Nephron (organoid): Measurements from ENCODE around the gene KCNJ4.

Experiments used
- H3K27ac Mint-ChIP-seq, 3 experiments: 2 replicates each; pipeline ENCODE4 v1.8.0; 2020; ENCODE audit warnings: mixed read lengths in 3 of 3, mild to moderate bottlenecking in 2 of 3, moderate library complexity in 1 of 3
- H3K27me3 Mint-ChIP-seq: 2 replicates; pipeline ENCODE4 v1.8.0; 2021; ENCODE audit warnings: low read depth, mild to moderate bottlenecking, moderate library complexity, mixed read lengths
- H3K36me3 Mint-ChIP-seq: 2 replicates; pipeline ENCODE4 v1.8.0; 2020; ENCODE audit warnings: low read depth, mixed read lengths
- H3K4me1 Mint-ChIP-seq: 2 replicates; pipeline ENCODE4 v1.8.0; 2020; ENCODE audit warnings: mixed read lengths
- H3K4me3 Mint-ChIP-seq, 3 experiments: 2 replicates each; pipeline ENCODE4 v1.8.0; 2020; ENCODE audit warnings: mild to moderate bottlenecking in 3 of 3, mixed read lengths in 3 of 3, moderate library complexity in 2 of 3
- H3K9me3 Mint-ChIP-seq: 2 replicates; pipeline ENCODE4 v1.8.0; 2020; ENCODE audit warnings: mixed read lengths
- TF ChIP-seq, protein P1 (sequence below), 3 experiments: fragments of 200-600 bp; sonication (generic); IDR thresholded peaks; one replicate each; pipeline ENCODE4 v1.5.0; 2021; ENCODE audit warnings: antibody characterized with exemption in 3 of 3; ENCODE audit not compliant: unreplicated experiment in 3 of 3

KCNJ4 gene

DNA sequence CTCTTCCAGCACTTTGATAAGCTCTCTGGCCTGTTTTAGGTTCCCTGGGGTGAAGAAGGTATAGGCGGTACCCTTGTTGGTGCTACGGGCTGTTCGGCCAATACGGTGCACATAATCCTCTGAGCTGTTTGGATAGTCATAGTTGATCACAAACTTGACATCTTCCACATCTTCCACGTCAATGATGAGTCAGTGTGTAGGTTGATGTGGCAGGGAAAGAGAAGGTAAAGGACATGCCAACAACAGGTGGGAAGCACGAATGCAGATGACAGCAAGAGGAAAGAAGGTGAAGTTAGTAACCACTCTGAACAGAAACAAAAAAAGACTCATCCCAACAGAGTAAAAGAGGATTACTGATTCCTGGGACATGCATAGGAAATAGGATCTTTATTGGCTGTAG, 32.9 kb upstream of the KCNJ4 start:
- Mint-ChIP-seq H3K4me3 (no peak overlapping the region), H3K4me1 (peaks cover 22% of the 10 kb centered on the region), H3K36me3 (peaks cover 85% of the 10 kb centered on the region), H3K27ac (peak overlapping the region; percentile 2 to 28 (median 7)), H3K27me3 (no peaks in the 10 kb centered on the region), H3K9me3 (no peaks in the 10 kb centered on the region)
- TF ChIP-seq, protein P1, sequence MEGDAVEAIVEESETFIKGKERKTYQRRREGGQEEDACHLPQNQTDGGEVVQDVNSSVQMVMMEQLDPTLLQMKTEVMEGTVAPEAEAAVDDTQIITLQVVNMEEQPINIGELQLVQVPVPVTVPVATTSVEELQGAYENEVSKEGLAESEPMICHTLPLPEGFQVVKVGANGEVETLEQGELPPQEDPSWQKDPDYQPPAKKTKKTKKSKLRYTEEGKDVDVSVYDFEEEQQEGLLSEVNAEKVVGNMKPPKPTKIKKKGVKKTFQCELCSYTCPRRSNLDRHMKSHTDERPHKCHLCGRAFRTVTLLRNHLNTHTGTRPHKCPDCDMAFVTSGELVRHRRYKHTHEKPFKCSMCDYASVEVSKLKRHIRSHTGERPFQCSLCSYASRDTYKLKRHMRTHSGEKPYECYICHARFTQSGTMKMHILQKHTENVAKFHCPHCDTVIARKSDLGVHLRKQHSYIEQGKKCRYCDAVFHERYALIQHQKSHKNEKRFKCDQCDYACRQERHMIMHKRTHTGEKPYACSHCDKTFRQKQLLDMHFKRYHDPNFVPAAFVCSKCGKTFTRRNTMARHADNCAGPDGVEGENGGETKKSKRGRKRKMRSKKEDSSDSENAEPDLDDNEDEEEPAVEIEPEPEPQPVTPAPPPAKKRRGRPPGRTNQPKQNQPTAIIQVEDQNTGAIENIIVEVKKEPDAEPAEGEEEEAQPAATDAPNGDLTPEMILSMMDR (IDR thresholded peaks at IDR 0.05; ENCODE audit: unreplicated experiment in 3 of 3) = no peak

GRCh38 chr22:38485783-38486182, 30.8 kb upstream of the KCNJ4 start:
- H3K4me3 Mint-ChIP-seq = no peak overlapping the region
- no peaks in the 10 kb centered on the region for H3K27me3 Mint-ChIP-seq
- H3K4me1 Mint-ChIP-seq = peaks cover 21% of the 10 kb centered on the region
- TF ChIP-seq, protein P1 (IDR thresholded peaks at IDR 0.05; ENCODE audit: unreplicated experiment in 3 of 3) = no peak
- H3K27ac Mint-ChIP-seq = peak overlapping the region in 2 of 3 experiments; percentile 1 to 48
- peaks cover 92% of the 10 kb centered on the region for H3K36me3 Mint-ChIP-seq
- no peaks in the 10 kb centered on the region for H3K9me3 Mint-ChIP-seq

DNA sequence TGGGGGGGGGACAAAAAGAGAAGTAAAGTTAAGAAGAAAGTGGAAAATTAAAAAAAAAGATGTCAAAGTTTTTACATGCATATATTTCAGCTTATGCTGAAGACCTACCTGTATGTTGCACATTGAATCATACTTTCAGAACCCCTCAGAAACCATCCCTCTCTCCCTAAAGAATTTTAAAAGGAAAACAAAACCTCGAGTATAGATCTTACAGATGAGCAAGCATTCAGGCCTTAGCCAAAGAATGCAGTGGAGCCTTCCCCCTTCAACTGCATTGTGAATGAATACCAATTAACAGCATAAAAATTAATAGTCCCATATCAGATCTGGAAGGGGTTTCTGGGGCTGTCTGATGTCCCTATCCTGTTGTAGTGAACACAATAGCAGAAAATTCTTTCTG, 29.2 kb upstream of the KCNJ4 start:
- H3K27me3 Mint-ChIP-seq = no peaks in the 10 kb centered on the region
- peak overlapping the region; percentile 7 to 34 (median 13) for H3K27ac Mint-ChIP-seq
- TF ChIP-seq, protein P1 (IDR thresholded peaks at IDR 0.05; ENCODE audit: unreplicated experiment in 3 of 3) = no peak
- H3K4me1 Mint-ChIP-seq = peaks cover 10% of the 10 kb centered on the region
- peaks cover 81% of the 10 kb centered on the region for H3K36me3 Mint-ChIP-seq
- H3K4me3 Mint-ChIP-seq = no peak overlapping the region
- H3K9me3 Mint-ChIP-seq = no peaks in the 10 kb centered on the region

DNA sequence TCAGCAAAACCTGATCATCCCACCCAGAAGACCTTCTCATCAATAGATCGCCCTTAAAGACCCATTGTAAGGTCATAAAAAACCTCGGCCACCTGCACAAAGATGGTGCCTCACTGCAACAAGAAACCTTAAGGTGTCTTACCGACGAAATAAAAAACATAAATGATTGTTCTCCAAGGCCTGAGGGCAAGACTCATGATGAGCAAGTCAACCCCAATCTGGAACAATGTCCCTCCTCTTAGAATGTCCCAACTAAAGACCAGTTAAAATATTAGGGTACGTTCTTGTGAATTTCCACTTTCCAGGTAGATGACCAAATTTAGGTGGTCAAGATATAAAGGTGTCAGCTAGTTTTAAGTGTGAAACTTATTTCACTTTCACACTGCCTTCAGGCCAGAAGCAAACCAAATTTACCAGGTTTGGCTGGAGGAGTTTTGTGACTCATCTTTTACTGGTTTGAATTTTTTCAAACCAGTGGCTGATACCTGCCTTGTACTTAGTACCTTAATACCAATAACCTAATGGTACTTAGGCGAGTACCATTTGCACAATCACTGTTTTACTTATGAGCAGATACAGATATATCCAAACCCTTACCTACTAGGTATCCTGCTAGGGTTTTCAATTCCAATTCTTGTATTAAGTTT, 27.8 kb upstream of the KCNJ4 start:
- no peak overlapping the region for H3K27ac Mint-ChIP-seq
- H3K9me3 Mint-ChIP-seq = no peaks in the 10 kb centered on the region
- H3K36me3 Mint-ChIP-seq = peaks cover 72% of the 10 kb centered on the region
- peaks cover under 1% of the 10 kb centered on the region for H3K4me1 Mint-ChIP-seq
- no peak overlapping the region for H3K4me3 Mint-ChIP-seq
- H3K27me3 Mint-ChIP-seq = no peaks in the 10 kb centered on the region
- TF ChIP-seq, protein P1 (IDR thresholded peaks at IDR 0.05; ENCODE audit: unreplicated experiment in 3 of 3) = no peak

GRCh38 chr22:38481871-38482332, 26.9 kb upstream of the KCNJ4 start:
- H3K27ac Mint-ChIP-seq = peak overlapping the region in 2 of 3 experiments; percentile 4 to 85
- H3K27me3 Mint-ChIP-seq = no peaks in the 10 kb centered on the region
- no peaks in the 10 kb centered on the region for H3K9me3 Mint-ChIP-seq
- TF ChIP-seq, protein P1 (IDR thresholded peaks at IDR 0.05; ENCODE audit: unreplicated experiment in 3 of 3) = no peak
- no peaks in the 10 kb centered on the region for H3K4me1 Mint-ChIP-seq
- H3K36me3 Mint-ChIP-seq = peaks cover 72% of the 10 kb centered on the region
- no peak overlapping the region for H3K4me3 Mint-ChIP-seq
